ENCODE results near the gene PIK3R6. TPM values are rescaled to one million over a fixed set of nuclear protein-coding genes. Genes with fewer than 3 reads are reported as not detected.
A peak's percentile ranks its signal among the peaks of the same experiment; 100 is the strongest.

Gene PIK3R6
- total RNA-seq, 4 donors from 2014 or later = 0.55 to 1.4 TPM; not detected in 2

GRCh38 chr17:8896087-8896486, 28.6 kb upstream of the PIK3R6 start:
- 92% methylated on average over 3 of the region's 3 CpGs; no CpG with 5 or more reads in 1 of the 2 donors for WGBS, 2 donors (ENCODE audit: low coverage in 1 of 2)
- peaks cover 0 to 5% (median 0%) of the 10 kb centered on the region in 4 donors for H3K4me1 ChIP-seq
- TF ChIP-seq CTCF (IDR thresholded peaks at IDR 0.05) = no peak
- in situ Hi-C loops (cut with MboI; ENCODE audit: low pct_ligation_motif_present in 1 of 4, low pct_unique_long_range_greater_than_20kb in 1 of 4, low sequenced_read_pairs in 3 of 4) = loop anchor here in 1 of 4 donors (25.0 kb wide), 1 partner anchor 91 kb away; no protein-coding TSS in a partner anchor
- H3K4me3 ChIP-seq = no peak overlapping the region
- intact Hi-C loops (cut with DNase I; ENCODE audit: low total_unique reads) = no loop called here
- H3K27ac ChIP-seq = no peak overlapping the region
- H3K9me3 ChIP-seq = no peaks in the 10 kb centered on the region
- H3K36me3 ChIP-seq = no peaks in the 10 kb centered on the region
- DNase-seq = no peak
- H3K27me3 ChIP-seq = no peaks in the 10 kb centered on the region

GRCh38 chr17:8894673-8895578, 27.5 kb upstream of the PIK3R6 start:
- H3K27ac ChIP-seq = no peak overlapping the region
- H3K36me3 ChIP-seq = no peaks in the 10 kb centered on the region
- peak; percentile 60 to 80 (median 76) for TF ChIP-seq CTCF (IDR thresholded peaks at IDR 0.05)
- no peak for TF ChIP-seq EP300 (IDR thresholded peaks at IDR 0.05; ENCODE audit: low read depth)
- TF ChIP-seq POLR2AphosphoS5 (IDR thresholded peaks at IDR 0.05) = no peak
- TF ChIP-seq POLR2A (IDR thresholded peaks at IDR 0.05) = no peak
- no peaks in the 10 kb centered on the region for H3K9me3 ChIP-seq
- DNase-seq = peak; percentile 53
- in situ Hi-C loops (cut with MboI; ENCODE audit: low pct_ligation_motif_present in 1 of 4, low pct_unique_long_range_greater_than_20kb in 1 of 4, low sequenced_read_pairs in 3 of 4) = loop anchor here in 1 of 4 donors (25.0 kb wide), 1 partner anchor 92 kb away; no protein-coding TSS in a partner anchor
- no peak overlapping the region for H3K4me3 ChIP-seq
- no peaks in the 10 kb centered on the region for H3K27me3 ChIP-seq
- H3K4me1 ChIP-seq = peaks cover 0 to 5% (median 0%) of the 10 kb centered on the region in 4 donors
- intact Hi-C loops (cut with DNase I; ENCODE audit: low total_unique reads) = loop anchor here (5.0 kb wide), 1 partner anchor 1502 kb away; no protein-coding TSS in a partner anchor
- WGBS, 2 donors (ENCODE audit: low coverage in 1 of 2) = 46 to 62% methylated on average over 10 to 24 of the region's 24 CpGs

GRCh38 chr17:8894202-8894671, 26.8 kb upstream of the PIK3R6 start:
- no peaks in the 10 kb centered on the region for H3K9me3 ChIP-seq
- DNase-seq = peak; percentile 5
- H3K27ac ChIP-seq = no peak overlapping the region
- intact Hi-C loops (cut with DNase I; ENCODE audit: low total_unique reads) = loop anchor here (5.0 kb wide), 1 partner anchor 1503 kb away; no protein-coding TSS in a partner anchor
- no peaks in the 10 kb centered on the region for H3K36me3 ChIP-seq
- H3K4me3 ChIP-seq = no peak overlapping the region
- in situ Hi-C loops (cut with MboI; ENCODE audit: low pct_ligation_motif_present in 1 of 4, low pct_unique_long_range_greater_than_20kb in 1 of 4, low sequenced_read_pairs in 3 of 4) = loop anchor here in 1 of 4 donors (25.0 kb wide), 1 partner anchor 93 kb away; no protein-coding TSS in a partner anchor
- 84 to 94% methylated on average over 6 to 17 of the region's 17 CpGs for WGBS, 2 donors (ENCODE audit: low coverage in 1 of 2)
- H3K4me1 ChIP-seq = peaks cover 0 to 5% (median 0%) of the 10 kb centered on the region in 4 donors
- no peak for TF ChIP-seq POLR2A (IDR thresholded peaks at IDR 0.05)
- no peak for TF ChIP-seq CTCF (IDR thresholded peaks at IDR 0.05)
- no peak for TF ChIP-seq EP300 (IDR thresholded peaks at IDR 0.05; ENCODE audit: low read depth)
- TF ChIP-seq POLR2AphosphoS5 (IDR thresholded peaks at IDR 0.05) = no peak
- H3K27me3 ChIP-seq = no peaks in the 10 kb centered on the region

- no peak for DNase-seq
- Histone ChIP-seq H3K36me3 (no peaks in the 10 kb centered on the region), H3K27me3 (no peaks in the 10 kb centered on the region), H3K4me1 (peaks cover 0 to 5% (median 0%) of the 10 kb centered on the region in 4 donors), H3K27ac (no peak overlapping the region), H3K9me3 (no peaks in the 10 kb centered on the region), H3K4me3 (no peak overlapping the region)
- intact Hi-C loops (cut with DNase I; ENCODE audit: low total_unique reads) = loop anchor here (5.0 kb wide), 1 partner anchor 1504 kb away; no protein-coding TSS in a partner anchor
- WGBS, 2 donors (ENCODE audit: low coverage in 1 of 2) = 83 to 96% methylated on average over 10 to 15 of the region's 15 CpGs
- in situ Hi-C loops (cut with MboI; ENCODE audit: low pct_ligation_motif_present in 1 of 4, low pct_unique_long_range_greater_than_20kb in 1 of 4, low sequenced_read_pairs in 3 of 4) = loop anchor here in 1 of 4 donors (25.0 kb wide), 1 partner anchor 94 kb away; no protein-coding TSS in a partner anchor
- no peak for TF ChIP-seq POLR2A (IDR thresholded peaks at IDR 0.05)
- TF ChIP-seq POLR2AphosphoS5 (IDR thresholded peaks at IDR 0.05) = no peak
- TF ChIP-seq CTCF (IDR thresholded peaks at IDR 0.05) = no peak
- no peak for TF ChIP-seq EP300 (IDR thresholded peaks at IDR 0.05; ENCODE audit: low read depth)
Observed at GRCh38 chr17:8893621-8894201, 26.2 kb upstream of the PIK3R6 start.

Measured in transverse colon (tissue), 4 donors.